HG03066 (cell line): Measurements from ENCODE around the gene FAM171A1.
"Not testable (repeated sequence)": the region's sequence is repeated elsewhere in the genome, so short reads cannot be mapped to it uniquely, and the experiment has no call there.

Experiments used
- ATAC-seq: cut with Tn5 transposase; IDR thresholded peaks from one replicate; pipeline ENCODE4 v1.9.1; 2021; ENCODE audit warnings: low read depth; ENCODE audit not compliant: unreplicated experiment

Gene FAM171A1

DNA sequence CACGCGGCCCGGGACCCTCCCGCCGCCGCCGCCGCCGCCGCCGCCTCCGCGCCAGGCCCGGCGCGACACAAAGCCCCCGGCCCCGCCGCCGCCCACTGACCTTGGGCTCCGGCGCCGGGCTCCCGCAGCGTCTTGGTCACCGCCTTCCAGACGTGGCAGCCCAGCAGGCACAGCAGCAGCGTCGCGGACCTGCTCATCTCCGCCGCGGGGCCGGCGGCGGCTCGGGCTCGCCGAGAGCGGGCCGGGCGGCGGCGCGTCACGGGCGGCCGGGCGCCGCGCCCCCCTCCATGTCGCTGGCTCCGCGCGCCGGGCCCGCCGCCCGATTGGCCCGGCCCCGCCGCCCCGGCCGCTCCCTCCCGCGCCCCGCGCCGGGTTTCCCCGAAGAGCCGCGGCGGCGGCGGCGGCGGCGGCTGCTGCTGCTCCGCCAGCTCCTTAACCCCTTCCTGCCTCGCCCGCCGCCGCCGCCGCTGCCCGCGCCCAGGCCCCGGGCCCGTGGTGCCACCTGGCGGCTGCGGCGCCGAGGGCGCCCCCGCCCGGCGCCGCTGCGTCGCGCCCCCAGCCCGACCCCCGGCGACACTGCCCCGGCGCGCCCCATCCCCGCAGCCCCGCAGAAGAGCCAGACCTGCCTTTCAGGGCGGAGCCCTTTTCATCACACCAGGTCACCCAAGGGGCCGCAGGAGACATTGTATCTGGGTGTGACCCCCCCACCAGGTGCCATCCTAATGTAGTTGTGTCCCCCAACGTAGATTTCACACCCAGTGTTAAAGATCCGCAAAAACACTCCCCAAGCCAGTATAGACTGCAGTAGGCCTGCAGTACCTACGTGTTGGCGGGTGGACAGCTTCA, at the start of gene FAM171A1:
Gene FAM171A1 (minus strand): TSS at position 434 of the 846 bp plus-strand sequence. CDS start 237 bp downstream, at position 197.
- no peak for ATAC-seq

DNA sequence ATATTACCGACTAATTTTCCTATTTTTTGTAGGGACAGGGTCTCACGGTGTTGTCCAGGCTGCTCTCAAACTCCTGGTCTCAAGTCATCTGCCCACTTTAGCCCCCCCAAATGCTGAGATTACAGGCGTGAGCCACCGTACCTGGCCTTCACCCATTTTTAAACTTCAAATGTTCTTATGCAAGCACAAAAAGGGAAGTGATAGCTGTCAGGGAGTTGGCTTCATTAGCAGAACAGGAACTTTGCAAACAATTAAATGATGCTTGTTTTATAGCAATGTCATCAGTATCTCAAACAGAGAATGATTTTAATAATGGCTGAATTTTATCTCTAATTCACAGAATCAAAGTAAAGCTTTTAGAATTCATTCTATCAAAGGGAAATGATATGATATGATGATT, 49.8 kb upstream of the FAM171A1 start:
- no peak for ATAC-seq

DNA sequence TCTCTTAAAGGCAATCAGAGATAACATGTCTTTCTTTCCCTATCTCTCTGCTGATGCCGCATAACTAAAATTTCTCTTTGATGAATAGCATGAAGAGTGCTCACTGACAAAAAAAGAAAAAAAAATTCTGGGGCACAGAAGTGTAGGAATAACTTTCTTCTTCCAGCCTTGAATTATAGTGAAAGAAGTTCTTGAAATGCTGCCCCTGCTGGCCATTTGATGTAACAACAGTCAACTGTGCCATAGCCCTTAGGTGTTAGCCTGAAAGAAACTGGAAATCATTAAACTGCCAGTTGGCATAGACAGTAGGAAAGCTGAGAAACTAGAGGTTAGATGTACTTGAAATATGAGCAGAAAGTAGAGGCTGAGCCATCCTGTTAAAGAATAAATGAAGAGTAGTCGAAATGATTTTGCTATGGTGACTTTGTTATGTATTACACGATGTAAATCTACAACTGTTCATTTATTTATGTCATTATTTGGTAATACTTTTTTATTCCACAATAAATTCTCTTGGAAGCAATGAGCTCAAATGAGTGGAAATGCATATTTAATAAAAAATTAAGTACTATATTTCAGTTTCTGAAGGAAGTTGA, 48.3 kb upstream of the FAM171A1 start:
- ATAC-seq, result no peak

DNA sequence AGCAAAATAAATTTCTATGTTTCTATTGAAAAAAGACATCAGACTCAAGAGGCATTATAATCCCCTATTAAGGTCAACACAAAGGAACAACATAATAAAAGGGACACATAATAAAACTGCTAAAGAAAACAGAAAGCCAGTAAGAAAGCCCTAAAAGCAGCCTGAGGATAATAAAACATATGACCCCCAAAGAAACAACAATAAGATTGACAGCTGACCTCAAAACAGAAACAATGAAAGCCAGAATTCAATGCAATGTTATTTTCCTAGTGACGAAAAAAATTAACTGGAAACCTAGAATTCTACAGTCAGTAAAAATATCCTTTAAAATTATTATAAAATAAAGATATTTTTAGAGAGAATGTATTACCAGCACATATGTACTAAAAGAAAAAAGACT, 44.9 kb upstream of the FAM171A1 start:
- no peak for ATAC-seq

DNA sequence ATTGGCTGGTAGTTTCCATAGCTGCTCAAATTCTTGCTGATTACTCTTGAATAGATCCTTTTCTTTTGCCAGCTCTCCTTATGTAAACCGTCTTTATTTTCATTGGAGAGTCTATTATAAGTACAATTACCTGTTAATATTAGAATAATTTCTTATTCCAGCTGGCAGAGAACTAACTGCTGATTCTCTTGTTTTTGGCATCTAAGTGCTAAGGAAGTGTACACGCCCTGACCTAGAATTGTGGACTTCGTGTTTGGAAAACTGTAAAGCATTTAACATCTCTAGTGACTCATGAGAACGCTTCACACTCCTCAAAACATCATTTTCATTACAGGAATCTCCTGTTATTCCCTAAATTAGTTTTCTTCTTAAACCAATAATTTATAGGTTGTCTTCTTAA, 39.9 kb upstream of the FAM171A1 start:
- no peak for ATAC-seq

DNA sequence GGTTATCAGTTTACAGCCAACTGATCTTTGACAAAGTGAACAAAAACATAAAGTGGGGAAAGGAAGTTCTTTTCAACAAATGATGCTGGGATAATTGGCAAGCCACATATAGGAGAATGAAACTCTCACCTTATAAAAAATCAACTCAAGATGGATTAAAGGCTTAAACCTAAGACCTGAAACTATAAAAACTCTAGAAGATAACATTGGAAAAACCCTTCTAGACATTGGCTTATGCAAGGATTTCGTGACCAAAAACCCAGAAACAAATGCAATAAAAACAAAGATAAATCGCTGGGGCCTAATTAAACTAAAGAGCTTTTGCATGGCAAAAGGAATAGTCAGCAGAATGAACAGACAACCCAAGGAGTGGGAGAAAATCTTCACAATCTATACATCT, 38.3 kb upstream of the FAM171A1 start:
- ATAC-seq, result not testable (repeated sequence)

DNA sequence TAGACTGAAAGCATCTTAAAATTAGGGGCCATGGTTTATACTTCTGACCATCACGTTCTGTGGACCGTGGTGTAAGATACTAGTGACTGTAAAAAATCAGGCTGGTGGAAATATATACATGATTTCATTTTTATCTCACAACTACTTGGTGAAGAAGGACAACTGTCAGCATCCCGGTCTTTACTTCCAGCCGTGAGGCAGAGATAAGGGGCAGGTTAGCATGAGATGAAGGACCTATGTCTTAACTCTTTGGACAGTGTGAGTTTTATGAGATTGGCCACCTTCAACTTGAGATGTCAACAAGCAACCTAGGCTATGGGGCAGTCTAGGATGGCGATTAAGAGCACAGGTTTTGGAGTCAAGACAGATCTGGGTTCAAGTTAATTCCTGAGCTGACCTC, 37.5 kb upstream of the FAM171A1 start:
- ATAC-seq, result no peak

DNA sequence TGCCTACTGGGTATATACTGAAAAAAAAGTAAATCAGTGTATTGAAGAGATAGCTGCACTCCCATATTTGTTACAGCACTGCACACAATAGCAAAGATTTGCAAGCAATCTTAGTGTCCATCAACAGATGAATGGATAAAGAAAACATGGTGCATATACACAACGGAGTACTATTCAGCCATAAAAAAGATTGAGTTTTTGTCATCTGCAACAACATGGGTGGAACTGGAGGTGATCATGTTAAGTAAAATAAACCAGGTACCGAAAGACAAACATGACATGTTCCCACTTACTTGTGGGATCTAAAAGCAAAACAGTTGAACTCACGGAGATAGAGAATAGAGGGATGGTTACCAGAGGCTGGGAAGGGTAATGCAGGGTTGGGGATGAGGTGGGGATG, 34.2 kb upstream of the FAM171A1 start:
- no peak for ATAC-seq

DNA sequence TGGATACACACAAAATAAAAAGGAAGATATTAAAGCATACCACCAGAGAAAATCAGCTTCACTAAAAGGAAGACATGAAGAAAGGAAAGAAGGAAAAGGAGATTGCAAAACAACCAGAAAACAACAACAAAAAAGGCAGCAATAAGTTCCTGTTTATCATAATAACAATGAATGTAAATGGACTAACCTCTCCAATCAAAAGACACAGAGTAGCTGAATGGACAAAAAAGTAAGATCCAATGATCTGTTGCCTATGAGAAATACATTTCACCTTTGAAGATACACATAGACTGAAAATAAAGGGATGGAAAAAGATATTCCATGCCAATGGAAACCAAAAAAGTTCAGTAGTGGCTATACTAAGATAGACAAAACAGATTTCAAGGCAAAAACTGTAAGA, 30.3 kb upstream of the FAM171A1 start:
- ATAC-seq, result no peak

DNA sequence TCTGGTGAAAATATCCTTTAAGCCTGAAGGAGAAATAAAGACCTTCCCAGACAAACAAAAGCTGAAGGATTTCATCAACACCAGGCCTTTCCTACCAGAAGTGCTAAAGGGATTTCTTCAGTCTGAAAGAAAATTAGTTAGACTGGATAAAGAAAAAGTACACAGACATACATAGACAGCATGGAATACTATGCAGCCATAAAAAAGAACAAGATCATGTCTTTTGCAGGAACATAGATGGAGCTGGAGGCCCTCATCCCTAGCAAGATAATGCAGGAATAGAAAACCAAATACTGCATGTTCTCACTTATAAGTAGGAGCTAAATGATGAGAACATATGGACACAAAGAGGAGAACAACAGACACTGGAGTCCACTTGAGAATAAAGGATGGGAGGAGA, 29.4 kb upstream of the FAM171A1 start:
- not testable (repeated sequence) for ATAC-seq

DNA sequence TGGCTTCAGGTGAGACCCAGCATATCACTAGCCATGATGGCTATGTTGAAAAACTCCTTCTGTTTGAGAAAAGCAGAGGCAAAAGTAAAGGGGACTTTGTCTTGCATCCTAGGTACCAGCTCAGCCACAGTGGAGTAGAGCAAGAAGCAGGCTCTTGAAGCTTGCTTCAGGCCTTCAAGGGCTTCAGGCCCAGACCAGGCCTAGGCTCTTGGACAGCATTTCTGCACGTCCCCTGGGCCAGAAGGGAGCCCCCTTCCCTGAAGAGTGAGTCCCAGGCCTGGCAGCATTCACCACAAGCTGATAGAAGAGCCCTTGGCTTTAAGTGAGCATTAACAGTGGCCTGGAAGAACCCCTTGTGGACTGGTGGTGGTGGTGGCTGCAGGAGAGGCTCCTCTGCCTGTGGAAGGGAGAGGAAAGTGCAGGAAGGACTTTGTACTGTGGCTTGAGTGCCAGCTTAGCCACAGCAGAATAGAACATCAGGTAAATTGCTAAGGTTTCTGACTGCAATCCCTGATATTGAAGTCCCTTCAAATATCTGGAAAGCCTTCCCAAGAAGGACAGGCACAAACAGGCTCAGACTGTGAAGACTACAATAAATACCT, 28.1 kb upstream of the FAM171A1 start:
- no peak for ATAC-seq

DNA sequence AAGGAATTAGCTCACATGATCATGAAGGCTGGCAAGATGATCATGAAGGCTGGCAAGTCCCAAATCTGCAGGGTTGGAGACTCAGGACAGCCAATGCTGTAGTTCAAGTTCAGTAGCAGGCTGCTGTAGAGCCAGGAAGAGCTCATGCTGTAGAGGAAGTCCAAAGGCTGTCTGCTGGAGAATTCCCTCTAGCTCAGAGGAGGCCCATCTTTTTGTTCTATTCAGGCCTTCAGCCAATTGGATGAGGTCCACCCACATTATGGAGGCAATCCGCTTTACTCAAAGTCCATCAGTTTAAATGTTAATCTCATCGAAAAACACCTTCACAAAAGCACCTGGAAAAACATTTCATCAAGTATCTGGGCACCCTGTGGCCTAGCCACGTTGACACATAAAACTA, 24.8 kb upstream of the FAM171A1 start:
- ATAC-seq, result no peak

DNA sequence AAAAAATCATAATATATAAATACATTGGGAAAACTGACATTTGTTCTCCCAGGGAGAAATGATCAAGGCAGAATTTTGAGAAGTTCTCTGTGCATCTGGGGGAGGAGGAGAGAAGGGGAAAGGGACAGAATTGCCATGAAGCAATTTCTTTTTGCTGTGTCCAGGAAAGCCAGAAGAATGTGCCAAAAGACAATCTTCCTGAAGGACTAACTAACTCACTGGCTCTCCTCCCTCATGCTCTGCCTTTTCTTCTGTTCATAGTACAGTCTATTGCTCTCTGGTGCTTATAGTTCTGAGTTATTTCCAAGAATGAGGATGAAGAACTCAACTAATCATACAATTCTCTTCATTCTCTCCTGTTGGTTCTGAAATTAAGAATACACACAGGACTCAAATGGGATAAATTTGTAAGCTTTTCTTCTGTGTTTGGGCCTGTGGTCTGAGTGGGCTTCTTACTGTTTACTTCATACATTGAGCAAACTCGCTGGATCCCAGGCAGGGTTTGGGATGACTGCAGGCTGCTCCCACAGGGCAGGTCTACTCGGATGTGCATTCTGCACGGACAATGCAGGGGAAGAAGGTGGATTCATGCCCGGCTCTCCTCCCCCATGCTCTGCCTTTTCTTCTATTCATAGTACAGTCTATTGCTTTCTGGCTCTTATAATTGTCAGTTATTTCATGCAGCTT, 22.2 kb upstream of the FAM171A1 start:
- no peak for ATAC-seq

DNA sequence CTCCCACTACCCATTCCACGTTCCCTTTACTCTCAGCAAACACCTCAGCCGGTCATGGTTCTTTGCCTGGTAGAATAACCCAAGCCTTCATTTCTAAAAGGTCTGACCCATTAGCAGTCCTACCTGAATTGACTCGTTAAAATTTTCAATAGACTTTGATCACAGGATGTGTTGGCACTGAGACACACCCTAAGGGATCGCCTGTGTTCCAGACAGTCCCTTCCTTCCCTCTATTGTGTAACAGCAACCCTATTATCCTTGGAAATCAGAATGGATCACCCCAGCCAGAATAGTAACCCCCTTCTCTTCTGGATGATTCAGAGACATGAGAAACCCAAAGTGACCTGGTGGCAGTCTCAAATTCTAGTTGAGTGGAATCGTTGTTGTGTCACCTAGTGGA, 20.4 kb upstream of the FAM171A1 start:
- no peak for ATAC-seq

DNA sequence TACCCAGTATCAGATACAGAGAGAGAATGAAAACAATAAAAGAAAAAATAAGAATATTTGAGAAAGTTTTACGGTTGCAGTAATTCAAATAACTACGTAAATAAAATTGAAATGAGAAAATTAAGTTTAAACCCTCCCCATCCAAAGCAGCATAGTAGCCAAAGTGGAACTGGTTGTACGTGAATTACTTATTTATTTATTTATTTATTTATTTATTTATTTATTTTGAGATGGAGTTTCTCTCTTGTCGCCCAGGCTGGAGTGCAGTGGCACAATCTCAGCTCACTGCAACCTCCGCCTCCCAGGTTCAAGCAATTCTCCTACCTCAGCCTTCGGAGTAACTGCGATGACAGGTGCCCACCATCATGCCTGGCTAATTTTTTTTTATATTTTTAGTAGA, 17.1 kb upstream of the FAM171A1 start:
- not testable (repeated sequence) for ATAC-seq

DNA sequence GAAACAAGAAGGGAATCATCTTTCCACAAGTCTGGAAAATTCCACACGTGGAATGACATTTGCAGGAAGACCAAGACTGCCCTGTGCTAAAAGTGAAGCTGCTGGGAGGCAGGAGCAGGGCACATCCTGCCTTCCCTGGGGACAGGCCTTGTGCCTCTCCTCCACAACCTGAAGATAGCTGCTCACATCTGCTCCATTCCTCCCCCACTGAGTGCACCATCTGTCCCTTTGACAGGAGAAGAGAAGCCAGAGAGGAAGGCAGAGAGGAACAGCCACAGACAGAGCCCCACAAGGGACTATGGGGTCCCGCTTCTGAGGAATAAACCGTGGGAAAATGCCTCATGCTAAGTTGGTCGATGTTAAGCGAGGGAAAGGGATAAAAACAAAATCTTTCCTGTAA, 15.9 kb upstream of the FAM171A1 start:
- no peak for ATAC-seq

DNA sequence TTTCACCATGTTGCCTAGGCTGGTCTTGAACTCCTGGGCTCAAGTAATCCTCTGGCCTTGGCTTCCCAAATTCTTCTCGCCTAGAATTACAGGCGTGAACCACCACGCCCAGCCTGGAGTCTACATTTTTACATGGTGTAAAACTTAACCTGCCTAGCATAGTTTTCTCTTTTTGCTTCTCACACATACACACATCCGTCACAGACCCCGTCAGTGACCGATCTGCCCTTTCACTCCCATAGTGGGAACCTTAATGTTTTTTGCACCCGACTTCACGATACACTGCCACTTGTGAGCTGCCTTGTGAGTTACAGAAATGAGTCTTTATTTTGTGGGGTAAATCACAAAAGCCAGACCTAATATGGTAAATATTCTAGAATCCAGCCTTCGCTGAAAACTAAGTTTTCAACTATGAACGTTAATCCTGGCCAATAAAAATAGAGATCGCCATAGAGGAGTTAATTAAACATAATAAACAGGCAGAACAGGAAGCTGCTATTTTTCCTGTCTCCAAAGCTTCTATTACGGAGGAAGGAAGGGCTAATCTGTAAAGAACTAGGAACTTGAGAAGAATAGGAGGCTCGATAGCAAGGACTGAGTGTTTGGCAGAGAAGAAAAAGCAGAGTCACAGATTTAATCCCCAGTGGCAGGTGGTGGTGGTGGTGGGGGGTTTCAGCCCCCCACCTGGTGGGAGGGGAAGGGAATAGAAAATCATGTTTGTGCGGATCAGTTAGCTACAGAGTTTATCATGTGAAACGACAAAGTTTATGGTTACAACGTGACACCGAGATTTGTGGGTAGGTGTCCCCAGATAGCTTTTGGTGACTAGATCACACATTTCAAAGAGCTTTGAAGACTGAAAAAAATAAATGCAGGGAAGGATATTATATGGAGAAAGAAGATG, 14.7 kb upstream of the FAM171A1 start:
- no peak for ATAC-seq

DNA sequence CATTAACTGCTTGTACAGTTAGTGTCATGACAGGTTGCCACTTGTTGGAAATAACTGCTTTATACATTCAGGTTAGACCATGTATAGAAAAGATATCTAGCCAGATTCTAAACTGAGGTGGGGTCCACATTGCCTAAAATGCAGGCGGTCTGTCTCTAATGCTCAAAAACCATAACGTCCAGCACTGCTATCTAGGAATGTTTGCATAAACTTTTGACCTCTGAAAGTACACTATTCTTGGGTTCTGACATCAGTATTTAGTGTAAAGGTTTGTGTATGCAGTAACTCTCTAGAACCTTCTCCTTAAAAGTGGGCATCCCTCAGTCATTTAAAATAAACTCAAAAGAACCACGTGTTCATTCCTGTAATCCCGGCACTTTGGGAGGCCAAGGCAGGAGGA, 10.3 kb upstream of the FAM171A1 start:
- ATAC-seq, result no peak

DNA sequence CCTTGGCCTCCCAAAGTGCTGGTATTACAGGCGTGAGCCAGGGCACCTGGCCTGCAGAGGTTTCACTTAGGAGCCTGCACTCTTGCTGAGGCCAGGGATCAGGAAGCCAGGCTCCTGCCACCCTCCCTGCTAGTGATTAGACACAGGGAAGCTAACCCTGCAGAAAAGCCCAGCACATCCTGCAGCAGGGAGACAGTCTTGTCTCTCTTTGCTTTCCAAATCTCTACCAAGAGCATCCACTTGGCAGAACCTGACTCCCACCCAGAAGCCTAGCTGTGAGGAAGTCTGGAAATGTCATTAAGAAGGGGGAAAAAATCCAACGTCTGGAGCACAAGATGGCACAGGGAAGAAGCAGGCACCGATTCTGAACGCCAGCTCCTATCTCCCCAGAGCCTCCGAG, 8.0 kb upstream of the FAM171A1 start:
- no peak for ATAC-seq

DNA sequence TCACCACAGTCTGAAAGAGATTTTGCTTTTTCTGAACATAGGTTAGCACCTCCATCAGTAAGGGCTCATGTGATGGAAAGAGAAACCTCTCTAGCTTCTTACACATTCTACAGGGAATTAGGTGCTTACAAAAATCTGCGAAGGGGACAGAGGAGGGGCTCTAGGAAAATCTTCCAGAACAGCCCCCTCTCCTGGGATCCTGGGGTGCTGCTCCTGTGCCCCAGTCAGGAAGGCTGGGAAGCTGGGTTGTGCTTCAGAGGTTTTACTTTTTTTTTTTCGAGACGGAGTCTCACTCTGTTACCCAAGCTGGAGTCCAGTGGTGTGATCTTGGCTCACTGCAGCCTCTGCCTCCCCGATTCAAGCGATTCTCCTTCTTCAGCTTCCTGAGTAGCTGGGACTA, 7.5 kb upstream of the FAM171A1 start:
- ATAC-seq, result no peak
